HG02610 (cell line): ENCODE measurements around the gene MAML3.

Source experiments
- ATAC-seq: cut with Tn5 transposase; IDR thresholded peaks from one replicate; pipeline ENCODE4 v1.9.1; 2021; ENCODE audit warnings: mild to moderate bottlenecking, moderate library complexity; ENCODE audit not compliant: unreplicated experiment

The MAML3 gene

GRCh38 chr4:140012688-140013486 is 141.1 kb downstream of the MAML3 start:
- ATAC-seq: peak; percentile 70

- no peak for ATAC-seq
Measured at GRCh38 chr4:140005699-140006098, 148.3 kb downstream of the MAML3 start.

- ATAC-seq: no peak
Measured at GRCh38 chr4:140004922-140005627, 148.9 kb downstream of the MAML3 start.

DNA sequence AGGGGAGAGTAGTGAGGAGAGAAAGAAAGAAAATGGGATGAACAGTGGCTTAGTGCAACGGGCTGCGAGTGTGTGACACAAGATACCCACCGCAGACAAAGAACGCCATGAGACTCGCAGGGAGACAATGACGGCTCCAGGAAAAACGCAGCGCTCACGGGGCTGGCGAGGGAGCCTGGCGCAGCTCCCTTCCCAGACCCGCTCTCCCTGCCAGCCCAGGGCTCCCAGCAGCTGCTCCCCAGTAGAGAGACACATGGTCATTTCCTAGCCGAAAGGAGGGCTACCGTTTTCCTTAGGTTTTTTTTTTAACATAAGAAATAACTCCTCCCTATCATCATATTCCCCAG is 149.5 kb downstream of the MAML3 start:
- ATAC-seq: no peak

GRCh38 chr4:140003876-140004548 is 150.0 kb downstream of the MAML3 start:
- no peak for ATAC-seq

DNA sequence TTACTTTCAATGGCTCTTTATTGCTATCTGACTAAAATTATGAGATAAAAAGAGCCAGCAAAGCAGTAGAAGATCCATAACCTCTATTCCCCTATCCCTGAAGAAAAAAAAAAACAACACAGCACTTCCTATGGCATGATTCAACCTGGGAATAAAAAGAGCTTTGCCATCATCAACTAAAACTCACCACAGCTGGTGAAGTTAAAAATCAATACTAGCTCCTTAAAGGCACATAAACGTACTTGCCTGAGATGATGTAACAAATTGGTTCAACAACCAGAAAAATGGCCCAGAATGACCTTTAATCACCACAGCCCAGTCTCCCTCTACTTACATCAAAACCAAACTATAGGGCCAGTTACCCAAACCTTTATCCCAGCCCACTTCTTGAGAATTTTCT is 153.8 kb downstream of the MAML3 start:
- no peak for ATAC-seq

DNA sequence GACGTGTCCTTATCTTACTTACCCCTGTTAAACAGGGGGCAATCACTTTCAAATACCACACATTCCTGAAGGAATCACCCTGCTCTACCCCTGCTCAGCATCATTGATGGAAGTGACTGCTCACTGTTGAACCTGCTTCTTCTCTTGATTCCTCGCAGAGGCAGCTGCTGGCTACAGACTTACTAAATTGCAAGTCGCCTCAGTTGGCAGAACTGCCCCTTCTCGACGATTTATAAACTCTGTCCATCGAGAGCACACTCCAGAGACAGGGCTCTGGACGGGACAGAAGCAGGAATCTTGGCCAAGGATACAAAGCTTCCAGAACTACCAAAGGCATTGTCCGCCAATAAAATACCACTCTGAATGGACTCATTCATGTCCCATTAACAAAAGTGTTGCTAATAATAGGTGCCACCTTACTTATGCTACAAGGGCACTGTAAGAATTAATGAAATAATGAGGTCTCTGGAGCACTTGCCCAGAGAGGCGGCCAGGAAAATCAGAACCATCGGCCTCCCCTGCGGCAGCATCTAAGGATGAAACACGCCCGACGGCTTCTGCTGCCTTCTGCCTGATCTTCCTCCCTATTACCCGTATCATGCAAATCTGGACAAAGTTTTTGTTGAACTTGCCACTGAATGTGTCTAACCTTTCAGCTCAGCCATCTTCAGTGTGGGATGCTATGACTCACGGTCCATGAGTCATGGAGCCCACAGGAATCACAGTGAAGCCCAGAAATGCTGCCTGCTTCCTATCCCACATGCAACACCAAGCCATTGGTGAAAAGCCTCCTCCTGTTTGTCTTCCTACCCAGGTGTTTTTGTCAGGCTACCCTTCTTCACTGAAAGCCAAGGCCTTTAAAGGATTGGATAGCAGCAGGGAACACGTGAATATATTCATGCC is 164.9 kb downstream of the MAML3 start:
- ATAC-seq: peak; percentile 45

DNA sequence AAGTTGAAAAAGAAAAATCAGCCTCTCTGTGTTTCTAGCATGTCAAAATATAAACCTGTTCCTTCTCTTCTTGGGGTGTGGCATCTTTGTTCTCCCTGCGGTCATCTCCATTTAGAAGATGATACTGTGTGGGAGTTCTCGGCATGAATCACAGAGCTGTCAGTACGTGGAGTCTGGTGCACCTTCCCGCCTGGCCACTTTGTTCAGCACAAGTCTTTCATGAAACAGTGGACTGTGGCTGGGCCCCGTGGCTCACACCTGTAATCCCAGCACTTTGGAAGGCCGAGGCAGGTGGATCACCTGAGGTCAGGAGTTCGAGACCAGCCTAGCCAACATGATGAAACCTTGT is 166.5 kb downstream of the MAML3 start:
- ATAC-seq: no peak

DNA sequence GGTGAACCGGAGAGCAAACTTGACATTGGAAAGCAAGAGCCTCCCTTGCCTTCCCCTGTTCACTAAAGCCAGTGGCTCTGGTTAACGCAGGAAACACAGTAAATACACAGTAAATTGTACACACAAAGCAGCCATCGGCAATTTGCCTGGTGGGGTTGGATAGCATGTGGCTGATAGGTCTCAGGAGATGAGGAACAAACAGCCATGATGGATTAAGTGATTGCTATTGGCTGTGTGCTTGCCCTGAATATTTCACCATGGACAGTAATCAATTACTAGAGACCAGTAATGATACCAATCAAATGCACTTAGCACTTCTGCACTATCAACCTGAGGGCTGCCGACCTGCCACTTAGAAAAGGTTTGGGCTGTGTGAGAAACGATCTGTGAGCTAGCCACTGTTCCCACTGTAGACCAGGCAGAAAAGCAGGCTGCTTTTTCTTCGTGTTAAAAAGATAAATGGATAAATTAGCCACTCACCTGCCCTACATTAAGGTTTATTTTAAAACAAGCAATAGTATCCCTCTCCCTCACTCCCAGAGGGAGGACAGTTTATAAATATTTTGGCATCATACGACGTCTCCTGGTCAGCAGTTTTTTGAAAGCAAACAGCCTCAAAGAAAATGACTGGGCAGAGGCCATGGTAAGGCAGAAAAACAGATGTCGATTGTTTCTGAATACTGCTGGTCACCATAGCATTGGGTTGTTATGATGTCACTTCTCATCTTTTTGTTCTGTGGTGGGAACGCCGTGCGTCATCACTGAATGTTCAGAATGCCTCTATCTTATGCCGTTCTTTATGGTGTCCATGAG is 167.1 kb downstream of the MAML3 start:
- ATAC-seq: no peak

DNA sequence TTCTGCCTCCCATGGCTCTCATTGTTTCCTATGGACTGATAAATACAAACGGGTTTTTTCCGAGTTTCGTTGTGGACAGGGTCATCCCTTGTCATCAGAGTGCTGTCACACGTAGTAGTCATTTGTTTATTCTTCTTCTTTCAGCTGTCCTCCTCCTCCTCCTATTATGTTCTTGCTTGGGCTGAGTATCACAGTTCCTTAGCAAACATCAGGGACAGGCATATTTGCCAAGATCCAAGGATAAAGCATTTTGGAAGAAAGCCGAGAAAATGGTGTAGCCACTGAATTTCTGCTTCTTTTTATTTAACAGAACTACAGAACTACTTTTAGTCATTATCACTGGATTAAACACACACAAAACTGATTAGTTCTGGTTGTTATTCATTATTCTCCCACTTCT is 167.9 kb downstream of the MAML3 start:
- ATAC-seq: no peak

- ATAC-seq: no peak
Measured at GRCh38 chr4:139985401-139985800, 168.6 kb downstream of the MAML3 start.

DNA sequence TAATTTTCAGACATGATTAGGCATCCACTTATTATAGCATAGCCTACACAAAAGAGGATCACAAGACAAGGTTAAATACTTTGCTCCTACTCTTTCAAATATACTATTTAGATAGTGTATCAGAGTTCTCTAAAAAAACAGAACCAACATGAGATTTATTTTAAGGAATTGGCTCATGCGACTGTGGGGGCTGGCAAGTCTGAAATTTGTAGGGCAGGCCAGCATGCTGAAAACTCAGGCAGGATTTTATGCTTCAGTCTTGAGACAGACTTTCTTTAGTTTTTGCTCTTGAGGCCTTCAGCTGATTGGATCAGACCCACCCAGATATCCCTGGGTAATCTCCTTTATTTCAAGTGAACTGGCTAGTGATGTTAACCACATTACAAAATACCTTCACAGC is 169.5 kb downstream of the MAML3 start:
- ATAC-seq: no peak

- peak; percentile 98 for ATAC-seq
Measured at GRCh38 chr4:139978692-139979091, 175.3 kb downstream of the MAML3 start.

GRCh38 chr4:139977838-139978609 is 176.0 kb downstream of the MAML3 start:
- peak; percentile 30 for ATAC-seq

GRCh38 chr4:139975830-139976272 is 178.1 kb downstream of the MAML3 start:
- ATAC-seq: no peak

GRCh38 chr4:139973616-139974015 is 180.4 kb downstream of the MAML3 start:
- ATAC-seq: no peak

- ATAC-seq: no peak
Measured at GRCh38 chr4:139973015-139973414, 181.0 kb downstream of the MAML3 start.

DNA sequence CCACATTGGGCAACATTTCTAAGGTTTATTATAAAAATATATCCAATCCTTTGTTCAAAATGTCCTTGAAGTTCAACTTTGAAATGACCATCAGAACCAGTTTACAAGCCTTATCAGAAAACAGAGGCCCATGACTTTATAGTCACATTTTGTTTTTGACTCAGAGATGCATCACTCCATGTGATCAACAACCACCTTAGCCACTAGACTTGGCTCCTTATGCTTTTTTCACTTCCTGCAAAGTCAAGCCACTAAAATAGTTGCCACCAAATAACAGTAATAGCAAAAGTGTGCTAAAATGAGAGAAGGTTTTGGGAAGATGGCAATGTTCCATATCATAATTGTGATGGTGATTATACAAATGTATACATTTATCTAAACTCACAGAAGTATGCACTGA is 181.7 kb downstream of the MAML3 start:
- ATAC-seq: no peak

- no peak for ATAC-seq
Measured at GRCh38 chr4:139971111-139971510, 182.9 kb downstream of the MAML3 start.
